ENCODE measurements around the gene AHRR. TPM values are rescaled to one million over a fixed set of nuclear protein-coding genes. Genes with fewer than 3 reads are reported as not detected.

Gene AHRR
- total RNA-seq, 1 donor from 2014 or later: 7.4 TPM

DNA sequence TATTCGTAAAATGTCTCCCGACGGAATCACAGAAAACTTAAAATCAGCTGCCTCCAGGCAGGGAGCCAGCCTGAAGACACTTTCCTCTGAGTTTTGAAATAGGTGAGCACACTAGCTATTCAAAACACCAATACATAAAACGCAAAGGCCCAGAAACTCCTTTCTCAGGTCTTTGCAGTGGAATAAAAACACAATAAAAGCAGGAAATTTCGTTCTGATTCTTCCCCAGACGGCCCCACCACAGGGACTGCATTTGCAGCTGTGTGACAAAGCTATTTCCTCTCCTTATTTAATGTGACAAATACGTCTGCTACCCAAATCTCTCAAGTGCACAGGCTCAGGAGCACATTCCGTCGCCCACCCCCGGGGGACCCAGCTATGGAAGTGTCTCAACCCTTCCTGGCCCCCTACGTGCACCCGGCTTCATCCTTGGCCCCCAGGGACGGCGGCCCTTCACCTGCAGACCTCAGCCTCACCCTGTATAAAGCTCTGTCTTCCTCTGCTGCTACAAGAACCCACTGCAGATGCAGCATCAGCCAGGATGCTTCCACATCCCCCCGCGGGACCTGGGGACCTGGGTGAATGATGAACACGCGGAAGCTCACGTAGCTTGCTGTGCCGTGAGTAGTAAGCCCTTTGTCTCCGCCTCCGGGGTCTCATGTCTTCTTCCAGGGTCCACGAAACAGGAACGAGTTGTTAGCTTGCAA, 24.9 kb downstream of the AHRR start:
- DNase-seq (ENCODE audit: low spot score): no peak

DNA sequence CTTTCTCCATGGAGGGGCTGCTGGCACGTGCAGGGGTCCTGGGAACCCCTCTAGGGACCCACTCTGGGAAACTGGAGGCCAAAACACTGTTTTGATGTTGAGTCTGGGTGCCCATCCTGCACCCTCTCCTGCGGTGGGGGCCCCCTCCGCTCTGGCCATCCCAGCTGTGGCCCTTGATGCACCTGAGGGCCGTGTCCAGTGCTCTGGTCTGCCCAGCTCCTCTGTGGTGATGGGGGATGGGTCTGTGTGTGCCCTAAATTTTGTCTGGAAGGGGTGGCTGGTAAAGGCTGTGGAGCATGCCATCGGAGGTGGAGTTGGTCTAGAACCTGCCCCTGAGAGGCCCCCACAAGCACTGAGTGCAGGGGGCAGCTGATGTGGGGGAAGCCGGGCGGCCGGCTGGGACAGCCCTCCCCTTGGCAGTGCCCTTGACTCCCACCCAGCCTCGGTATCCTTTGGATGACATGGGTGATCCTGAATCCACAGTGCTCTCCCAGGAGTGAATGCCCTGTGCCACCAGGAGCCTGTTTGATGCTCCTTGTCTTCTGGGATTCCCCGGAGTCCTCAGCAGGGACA, 26.3 kb downstream of the AHRR start:
- no peak for DNase-seq (ENCODE audit: low spot score)

DNA sequence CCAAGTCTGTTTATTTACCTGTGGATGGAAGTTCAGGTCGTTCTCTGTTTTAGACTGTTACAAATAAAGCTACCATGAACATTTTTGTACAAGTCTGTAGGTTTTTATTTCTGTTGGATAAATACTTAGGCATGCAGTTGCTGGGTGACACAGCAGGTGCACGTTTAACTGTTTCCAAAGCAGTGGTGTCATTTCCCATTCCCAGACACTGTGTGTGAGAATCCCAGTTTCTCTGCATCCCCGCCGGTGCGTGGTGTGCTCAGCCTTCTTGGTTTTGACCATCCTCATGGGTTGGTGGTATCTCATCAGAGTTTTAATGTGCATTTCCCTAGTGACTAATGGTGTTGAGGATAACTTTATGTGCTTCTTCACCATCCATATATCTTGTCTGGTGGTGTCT, 27.2 kb downstream of the AHRR start:
- DNase-seq (ENCODE audit: low spot score): no peak

DNA sequence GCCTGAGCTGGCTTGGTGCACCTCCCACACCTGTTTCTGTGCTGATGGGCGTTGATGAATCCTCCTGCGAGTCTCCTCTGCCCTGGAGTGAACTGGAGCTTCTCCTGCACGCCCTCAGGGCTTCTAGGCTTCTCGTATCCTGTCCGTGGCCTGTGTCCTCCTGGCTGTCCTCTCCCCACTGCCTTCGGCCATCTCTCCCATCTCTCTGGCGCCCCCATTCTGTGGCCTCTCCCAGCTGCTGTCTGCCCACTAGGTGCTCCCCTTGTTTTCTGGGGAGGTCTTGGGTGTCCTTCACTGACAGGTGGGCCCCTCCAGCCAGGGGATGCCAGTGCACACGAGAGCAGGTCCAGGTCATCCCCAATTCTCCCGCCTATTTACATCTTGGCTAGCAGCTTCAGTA, 28.8 kb downstream of the AHRR start:
- no peak for DNase-seq (ENCODE audit: low spot score)

DNA sequence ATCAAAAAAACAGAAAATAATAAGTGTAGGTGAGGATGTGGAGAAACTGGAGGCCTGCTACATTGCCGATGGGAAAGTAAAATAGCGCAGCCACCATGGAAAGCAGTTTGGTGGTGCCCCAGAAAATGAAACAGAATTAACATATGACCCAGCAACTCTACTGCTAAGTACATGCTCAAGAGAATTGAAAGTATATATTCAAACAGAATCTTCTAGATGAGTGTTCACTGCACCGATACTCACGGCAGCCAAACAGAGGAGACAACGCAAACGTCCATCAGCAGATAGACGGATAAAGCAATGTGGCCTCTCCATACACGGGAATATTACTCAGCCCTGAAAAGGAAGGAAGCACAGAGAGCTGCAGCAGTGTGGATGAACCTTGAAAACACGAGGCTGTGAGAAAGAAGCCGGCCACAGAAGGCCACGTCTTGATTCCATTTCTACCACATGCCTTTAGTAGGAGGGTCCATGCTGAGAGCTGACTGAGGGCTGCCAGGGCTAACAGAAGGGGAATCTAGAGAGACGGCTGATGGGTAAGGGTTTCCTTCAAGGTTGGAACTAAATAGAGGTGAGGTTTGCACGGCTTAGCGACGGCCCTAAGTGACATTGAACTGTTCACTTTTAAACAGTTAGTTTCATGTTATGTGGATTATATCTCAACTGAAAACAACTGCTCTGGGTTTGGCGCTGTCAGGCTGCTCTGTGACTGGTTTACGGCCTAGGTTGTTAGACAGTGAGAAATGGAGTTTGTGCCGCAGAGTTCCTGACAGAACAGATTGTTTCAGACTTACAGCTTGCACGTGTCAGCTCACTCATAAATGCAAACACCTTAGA, 29.8 kb downstream of the AHRR start:
- DNase-seq (ENCODE audit: low spot score): no peak

DNA sequence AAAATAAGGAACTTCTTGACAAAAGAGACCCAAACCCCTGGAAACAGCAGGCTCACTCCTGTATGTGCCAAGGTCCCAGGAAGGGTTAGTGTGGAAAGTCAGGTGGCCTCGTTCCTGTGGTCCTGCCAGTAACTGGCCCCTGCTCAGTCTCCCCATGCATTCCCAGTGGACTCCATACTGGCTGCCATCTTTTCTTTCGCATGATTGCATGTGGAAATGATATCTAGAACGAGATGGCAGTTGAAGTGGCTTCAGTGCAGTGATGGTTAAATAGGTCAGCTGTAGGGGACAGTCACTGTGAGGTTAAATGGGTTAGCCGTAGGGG, 30.4 kb downstream of the AHRR start:
- DNase-seq (ENCODE audit: low spot score): no peak

DNA sequence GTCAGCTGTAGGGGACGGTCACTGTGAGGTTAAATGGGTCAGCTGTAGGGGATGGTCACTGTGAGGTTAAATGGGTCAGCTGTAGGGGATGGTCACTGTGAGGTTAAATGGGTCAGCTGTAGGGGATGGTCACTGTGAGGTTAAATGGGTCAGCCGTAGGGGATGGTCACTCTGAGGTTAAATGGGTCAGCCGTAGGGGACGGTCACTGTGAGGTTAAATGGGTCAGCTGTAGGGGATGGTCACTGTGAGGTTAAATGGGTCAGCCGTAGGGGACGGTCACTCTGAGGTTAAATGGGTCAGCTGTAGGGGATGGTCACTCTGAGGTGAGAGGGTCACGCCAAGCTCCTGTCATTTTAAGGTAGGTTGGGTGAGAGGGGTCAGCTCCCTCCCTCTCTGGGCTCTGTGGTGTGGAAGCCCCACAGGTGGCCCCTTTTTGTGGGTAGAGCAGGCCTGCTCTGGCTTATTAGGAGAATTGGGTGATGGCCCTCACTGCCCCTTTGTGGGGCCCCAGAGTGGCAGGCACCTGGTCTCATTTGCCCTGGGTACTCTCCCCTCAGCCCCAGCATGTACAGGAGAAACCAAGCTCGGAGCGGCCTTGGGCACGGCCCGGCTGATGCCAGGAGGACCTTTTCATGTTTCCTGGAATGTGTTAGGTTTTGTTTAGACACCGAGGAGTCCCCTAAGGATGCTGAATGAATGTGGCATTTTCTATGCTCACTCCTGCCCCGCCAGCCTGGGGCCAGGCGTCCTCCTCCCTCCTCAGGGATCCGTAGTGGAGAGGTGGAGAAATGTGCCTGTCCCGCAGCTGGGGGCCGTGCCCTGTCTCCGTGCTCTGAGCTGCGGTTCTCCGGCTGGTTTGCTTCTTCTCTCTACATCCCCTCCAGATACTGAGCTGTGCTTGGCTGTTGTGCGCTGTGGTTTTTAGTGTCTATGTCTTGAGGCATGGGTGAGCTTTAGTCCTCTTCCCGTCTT, 31.4 kb downstream of the AHRR start:
- no peak for DNase-seq (ENCODE audit: low spot score)

DNA sequence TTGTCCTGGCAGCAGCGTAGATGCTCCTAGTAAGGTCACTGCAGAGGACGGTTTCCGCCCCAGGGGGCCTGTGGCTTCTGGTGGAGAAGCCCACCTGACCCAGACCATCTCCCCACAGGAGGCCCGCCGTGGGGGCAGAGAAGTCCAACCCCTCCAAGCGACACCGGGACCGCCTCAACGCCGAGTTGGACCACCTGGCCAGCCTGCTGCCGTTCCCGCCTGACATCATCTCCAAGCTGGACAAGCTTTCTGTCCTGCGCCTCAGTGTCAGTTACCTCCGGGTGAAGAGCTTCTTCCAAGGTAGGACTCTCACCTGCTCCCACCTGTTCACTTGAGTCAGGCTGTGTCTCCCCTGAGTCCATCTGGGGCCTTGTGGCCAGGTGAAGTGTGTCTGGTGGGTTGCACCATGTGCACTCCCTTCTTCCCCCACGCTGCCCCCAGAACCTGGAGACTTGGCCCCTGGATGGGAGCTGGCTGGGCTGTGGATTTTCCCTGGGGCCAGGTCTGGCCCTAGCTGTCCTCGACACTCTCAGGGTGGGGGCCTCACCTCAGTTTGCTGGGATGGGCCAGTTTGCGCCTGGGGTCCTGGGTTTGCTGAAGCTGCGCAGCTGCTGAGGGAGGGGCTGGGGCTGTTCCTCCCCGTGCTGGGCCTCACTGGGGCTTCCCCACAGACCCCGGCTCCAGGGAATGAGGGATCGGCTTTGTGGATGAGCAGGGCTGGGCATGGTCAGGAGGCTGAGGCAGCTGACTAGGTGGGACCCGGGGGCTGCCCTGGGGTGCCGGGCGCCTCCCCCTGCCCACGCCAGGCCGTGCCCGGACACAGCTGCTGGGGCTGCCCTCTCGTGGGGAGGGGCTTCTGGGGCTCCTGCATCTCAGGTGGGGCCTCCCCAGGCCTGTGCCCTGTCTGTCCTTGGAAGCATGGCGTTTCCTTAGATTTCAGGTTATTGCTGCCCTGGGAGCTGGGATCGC, 32.4 kb downstream of the AHRR start:
- DNase-seq (ENCODE audit: low spot score): no peak

DNA sequence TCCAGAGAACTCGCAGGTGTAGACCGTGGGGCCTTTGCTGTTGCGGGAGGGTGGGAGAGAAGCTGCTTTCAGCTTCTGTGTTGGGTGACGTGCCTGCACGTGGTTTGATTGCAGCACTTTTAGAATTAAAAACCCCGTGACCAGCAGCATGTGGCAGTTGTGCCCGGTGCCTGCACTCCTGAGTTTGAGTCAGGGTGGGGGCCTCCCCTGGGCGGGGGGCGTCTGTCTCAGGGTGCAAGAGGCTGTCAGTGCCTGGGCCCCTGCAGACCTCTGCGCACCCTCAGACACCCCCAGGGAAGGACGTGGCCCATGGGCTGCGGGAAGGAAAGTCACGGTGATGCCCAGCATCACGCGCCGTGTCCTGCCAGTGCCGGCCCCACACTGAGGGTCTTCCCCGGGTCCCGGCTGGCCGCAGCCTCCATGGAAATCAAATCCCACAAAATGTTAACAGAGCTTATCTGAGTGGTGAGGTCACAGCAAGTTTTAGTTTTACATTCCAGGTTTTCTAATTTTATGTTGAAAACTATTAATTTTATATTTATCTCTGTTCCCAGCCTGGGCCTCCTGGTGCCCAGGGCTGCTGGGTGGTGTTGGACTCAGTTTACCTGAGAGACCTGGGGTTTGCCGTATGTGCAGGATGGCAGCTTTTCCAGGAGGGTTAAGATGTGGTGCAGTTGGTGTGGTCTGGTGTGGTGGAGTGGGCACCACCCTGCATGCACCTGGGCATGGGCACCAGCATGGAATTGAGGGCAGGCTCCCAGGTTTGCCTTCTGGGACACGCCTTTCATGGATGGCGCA, 33.3 kb downstream of the AHRR start:
- DNase-seq (ENCODE audit: low spot score): no peak

DNA sequence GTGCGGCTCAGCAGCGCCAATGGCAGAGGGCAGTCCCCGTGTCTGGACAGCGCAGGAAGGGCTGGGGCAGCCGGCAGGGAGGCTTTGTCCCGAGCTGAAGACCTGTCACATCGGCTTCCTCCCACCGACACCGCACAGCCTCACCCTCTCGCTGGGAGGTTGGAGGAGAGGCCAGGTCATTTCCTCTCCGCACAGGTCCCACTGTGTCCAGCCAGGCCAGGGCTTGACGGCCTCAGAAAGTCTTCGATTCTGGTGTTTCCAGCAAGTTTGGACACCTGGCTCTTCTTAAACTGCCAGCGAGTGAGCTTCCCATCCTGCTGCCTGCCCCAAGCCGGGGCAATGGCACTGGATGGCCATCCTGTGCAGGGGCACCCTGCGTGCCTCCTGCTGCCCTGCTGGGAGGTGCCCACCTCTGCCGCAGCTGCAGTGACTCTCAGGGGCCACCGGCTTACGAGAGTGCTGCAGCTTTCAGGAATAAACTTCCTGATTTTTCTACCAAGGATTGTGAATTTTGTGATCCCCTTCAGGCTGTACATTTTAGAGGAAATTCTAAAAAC, 33.9 kb downstream of the AHRR start:
- DNase-seq (ENCODE audit: low spot score): no peak

DNA sequence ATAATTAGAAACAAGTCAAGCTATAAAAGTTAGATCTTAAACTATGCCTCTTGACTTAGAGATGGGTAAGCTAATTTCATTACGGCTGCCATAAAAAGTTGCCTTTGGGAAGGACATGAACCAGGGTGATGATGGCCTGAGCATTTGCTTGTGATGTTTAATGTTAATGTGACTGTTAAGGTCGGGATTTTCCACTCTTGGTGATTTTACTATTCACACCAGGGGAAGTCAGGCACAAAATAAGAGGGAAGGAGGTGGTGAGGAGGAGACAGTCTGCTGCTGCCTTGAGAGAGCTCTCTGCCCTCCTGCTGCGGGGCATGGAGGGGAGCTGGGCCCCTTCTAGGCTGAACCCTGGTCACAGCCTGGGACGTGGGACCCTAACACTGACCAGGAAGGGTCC, 34.4 kb downstream of the AHRR start:
- DNase-seq (ENCODE audit: low spot score): no peak

DNA sequence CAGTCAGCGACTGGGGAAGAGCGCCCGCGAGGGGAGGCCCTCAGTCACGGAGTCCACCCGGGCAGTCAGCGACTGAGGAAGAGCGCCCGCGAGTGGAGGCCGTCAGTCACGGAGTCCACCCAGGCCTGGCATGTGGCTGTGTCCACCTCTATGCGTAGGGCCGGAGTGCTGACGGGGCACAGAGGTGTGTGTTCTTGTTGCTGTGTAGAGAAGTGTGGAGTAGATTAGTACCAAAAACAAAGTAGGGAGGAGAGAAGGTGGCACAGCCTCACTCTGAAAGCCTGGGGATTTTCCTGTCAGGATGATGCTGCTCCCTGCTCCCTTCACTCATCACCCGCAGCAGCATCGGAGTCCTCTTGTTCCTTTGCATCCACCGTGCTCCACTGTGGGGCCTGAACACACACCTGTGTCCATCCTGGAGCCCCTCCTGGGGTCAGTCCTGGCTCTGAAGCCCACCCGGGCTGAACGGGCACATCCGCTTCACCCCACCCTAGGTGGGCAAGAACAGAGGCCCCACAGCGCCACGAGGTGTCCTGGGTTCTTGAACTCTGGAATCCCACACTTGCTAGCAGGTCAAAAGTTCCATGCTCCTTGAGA, 37.9 kb downstream of the AHRR start:
- no peak for DNase-seq (ENCODE audit: low spot score)

DNA sequence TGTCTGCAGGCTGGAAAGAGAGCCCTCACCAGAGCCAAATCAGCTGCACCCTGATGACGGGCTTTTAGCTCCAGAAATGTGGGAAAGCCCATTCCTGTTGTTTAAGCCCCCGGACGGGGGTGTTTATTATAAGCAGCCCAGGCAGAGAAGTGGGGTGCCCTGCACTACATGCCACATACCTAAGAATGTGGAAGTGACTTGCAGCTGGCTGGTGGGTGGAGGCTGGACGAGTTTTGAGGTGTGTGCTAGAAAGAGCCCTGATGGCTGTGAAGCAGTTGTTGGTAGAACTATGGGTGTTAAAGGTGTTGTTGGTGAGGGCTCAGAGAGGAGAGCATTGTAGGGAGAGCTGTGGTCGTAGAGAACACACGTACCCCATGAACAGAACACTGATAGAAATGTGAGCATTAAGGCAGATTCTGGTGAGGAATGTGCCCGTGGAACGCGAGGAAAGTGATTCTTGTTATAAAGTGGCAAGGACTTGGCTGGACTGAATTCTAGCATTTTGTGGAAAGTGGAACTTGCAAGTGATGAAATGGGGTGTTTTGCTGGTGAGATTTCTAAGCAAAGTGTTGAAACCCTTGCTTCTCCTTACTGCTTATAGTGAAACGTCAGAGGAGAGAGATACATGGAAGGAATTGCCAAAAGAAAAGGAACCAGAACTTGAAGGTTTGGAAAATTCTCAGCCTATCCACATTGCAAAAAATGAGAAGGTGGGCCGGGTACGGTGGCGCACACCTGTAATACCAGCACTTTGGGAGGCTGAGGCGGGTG, 38.9 kb downstream of the AHRR start:
- DNase-seq (ENCODE audit: low spot score): no peak

DNA sequence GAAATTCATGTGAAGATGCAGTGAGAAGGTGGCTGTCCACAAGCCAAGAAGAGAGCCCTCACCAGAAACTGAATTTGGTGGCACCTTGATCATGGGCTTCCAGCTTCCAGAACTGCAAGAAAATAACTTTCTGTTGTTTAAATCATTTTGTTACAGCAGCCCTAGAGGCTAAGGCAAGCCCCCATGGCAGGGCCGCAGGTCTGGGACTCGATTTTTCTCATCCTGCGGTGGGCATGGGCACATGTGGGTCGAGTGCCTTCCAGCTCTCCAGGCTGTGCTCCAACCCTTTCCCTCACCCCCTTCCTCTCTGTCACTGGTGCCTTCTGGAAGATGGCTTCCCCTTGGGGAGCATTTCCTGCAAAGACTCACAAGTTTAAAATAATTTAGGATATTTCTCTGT, 40.7 kb downstream of the AHRR start:
- DNase-seq (ENCODE audit: low spot score): no peak

DNA sequence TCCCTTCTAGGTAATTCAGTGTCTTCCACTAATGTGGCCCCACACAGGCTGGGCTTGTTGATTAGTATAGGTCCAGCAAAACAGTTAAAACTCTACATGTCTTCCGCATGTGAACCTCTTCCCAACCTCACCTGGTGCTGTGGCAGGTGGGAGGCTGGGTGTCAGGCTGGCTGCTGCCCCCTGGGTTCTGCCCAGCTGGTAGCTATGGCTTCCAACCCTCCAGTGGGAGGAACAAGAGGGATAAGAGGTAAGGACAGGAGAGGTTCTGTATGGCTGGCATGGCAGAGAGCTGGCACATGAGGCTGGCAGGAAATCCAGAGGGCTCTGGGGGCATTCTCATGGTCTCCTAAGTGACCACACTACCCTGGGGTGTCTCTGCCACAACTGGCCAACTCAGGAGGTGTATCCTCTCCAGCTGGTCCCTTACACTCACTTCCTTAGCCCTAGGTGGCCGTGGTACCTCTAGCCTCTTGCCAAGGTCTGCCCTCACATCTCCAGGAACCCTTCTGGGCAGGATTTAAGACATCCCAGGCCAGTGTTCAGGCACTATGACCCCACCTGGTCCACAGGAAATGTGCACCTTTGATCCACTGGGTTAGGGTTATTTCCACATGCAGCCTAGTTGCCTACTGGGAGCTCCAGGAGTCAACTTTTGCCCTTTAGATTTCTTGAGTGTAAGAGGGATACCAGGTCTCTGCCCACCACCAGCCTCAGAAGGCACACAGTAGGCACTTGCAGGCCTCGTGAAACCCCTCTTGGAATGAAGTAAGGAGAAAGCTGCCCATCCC, 41.7 kb downstream of the AHRR start:
- no peak for DNase-seq (ENCODE audit: low spot score)

DNA sequence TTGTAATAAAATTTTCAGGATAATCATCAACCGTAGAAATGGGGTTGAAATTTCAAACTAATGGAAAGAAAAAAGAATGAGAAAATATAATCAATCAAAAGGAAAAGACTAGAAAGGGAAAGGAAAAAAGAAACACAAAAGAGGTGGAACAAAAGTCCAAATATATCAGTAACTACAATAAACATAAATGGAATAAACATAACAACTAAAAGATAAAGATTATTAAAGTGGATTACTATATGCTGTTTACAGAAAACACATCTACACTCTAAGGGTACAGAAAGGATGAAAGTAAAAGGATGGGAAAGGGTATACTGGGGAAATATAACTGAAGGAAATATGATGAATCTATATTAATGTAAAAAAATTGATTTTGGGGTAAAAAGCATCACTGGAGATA, 43.0 kb downstream of the AHRR start:
- no peak for DNase-seq (ENCODE audit: low spot score)

DNA sequence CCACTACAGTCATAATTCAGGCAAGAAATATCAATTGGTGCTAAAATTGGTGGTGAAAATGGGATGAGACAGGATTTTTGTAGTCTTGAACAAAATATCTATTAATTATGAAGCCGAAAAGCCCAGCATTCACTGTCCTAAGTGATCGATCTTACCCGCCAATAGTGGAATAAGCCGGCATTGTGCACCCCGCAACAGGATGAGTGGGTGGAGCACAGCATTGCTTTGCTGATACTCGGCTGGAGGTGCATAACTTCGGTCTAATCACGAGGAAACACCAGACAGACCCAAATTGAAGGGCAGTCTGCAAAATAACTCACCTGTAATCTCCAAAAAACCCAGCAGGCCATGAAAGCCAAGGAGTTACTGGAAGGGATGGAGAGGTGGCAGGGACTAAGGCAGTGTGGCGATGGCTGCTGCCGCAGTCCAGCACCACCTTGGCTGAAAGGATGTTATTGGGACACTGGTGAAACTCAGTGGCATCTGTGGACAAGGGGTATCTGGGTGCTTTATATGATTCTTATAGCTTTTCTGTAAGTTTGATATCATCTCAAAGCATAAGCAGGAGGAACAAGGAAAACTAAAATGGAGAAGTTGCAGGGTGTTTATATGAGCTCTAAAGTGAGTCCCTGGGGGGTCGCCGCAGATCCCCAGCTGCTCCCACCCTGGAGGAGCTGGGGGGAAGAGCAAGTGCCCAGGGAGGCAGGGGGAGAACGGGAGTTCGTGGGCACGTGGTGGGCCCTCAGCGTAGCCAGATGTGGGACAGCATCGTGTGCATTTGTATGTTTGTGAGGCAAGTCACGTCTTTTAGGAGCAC, 45.2 kb downstream of the AHRR start:
- DNase-seq (ENCODE audit: low spot score): peak; percentile 23

Measured in ureter (tissue), 1 donor.